DMS53 (cell line): ENCODE data around the gene HIPK2.
"Not testable (repeated sequence)": the region's sequence is repeated elsewhere in the genome, so short reads cannot be mapped to it uniquely, and the experiment has no call there.

Source experiments
- DNase-seq: peaks from one replicate; lab custom pipeline; 2025; lab: John Stamatoyannopoulos, UW

Gene HIPK2

DNA sequence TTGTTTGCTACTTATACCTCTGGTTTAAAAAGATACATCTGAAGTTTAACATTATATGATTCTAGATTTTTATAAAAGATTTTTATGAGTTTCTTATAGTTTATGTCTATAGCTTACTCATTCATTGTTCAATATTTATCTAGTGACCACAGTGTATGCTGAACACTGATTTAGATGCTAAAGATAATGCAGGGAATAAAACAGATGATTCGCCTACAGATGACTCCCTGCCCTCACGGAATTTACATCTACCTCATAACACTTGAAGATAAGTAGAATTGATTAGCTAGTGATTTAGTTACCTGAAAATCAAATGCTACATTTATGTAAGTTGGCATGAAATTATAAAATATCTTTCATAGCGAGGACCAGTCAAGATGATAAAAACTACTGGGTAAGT is 105.8 kb downstream of the HIPK2 start:
- DNase-seq: no peak

DNA sequence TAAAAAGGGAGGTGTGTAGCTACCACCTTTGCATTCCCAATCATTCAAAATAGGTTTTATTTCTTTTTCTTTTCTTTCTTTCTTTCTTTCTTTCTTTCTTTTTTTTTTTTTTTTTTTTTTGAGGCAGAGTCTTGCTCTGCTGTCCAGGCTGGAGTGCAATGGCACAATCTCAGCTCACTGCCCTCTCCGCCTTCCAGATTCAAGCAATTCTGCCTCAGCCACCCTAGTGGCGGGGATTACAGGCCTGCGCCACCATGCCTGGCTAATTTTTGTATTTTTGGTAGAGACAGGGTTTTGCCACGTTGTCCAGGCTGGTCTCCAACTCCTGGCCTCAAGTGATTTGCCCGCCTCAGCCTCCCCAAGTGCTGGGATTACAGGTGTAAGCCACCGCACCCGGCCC is 107.1 kb downstream of the HIPK2 start:
- not testable (repeated sequence) for DNase-seq

GRCh38 chr7:139669106-139670061 is 108.4 kb downstream of the HIPK2 start:
- no peak for DNase-seq

GRCh38 chr7:139667377-139667776 is 110.4 kb downstream of the HIPK2 start:
- DNase-seq: no peak

GRCh38 chr7:139666501-139666900 is 111.3 kb downstream of the HIPK2 start:
- DNase-seq: no peak

GRCh38 chr7:139664434-139664833 is 113.4 kb downstream of the HIPK2 start:
- DNase-seq: no peak

GRCh38 chr7:139663608-139664177 is 114.1 kb downstream of the HIPK2 start:
- no peak for DNase-seq

- no peak for DNase-seq
Measured at GRCh38 chr7:139661903-139662302, 115.9 kb downstream of the HIPK2 start.

DNA sequence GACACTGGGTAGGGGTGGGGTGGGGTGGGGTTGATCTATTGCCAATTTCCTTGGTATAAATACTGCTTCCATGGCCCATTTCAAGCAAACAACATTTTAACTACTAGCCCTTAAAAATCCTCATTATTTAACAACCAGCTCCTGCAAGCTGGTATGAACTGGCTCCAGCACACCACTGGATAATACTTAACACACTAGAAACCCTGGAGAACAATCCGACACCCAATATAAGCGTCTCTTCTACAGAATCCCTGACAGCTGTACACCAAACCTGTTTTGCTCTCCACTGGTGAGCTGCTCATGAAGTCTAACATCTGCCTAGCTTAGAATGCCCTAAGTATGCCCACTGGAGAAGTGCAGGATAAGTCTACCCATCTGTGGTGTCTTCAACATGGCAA is 116.8 kb downstream of the HIPK2 start:
- no peak for DNase-seq

GRCh38 chr7:139660317-139661042 is 117.3 kb downstream of the HIPK2 start:
- peak; percentile 28 for DNase-seq

DNA sequence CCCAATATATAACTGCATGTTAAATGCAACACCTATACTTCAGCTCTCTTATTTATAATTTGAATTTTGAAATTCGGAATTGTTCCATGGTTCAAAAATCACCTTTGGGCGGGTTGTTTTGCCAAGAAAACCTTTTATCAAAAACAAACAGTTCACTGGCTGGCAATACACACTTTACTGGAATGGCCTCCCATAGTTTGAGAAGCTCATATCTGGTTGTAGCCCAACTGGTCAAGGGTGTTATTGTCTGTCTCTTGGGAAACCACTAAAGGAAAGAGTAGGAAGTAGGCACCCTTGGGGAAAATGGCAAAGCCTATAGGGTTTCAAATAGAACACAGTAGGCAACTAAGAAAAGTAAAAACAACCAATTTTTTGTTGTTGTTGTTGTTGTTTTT is 117.9 kb downstream of the HIPK2 start:
- no peak for DNase-seq

DNA sequence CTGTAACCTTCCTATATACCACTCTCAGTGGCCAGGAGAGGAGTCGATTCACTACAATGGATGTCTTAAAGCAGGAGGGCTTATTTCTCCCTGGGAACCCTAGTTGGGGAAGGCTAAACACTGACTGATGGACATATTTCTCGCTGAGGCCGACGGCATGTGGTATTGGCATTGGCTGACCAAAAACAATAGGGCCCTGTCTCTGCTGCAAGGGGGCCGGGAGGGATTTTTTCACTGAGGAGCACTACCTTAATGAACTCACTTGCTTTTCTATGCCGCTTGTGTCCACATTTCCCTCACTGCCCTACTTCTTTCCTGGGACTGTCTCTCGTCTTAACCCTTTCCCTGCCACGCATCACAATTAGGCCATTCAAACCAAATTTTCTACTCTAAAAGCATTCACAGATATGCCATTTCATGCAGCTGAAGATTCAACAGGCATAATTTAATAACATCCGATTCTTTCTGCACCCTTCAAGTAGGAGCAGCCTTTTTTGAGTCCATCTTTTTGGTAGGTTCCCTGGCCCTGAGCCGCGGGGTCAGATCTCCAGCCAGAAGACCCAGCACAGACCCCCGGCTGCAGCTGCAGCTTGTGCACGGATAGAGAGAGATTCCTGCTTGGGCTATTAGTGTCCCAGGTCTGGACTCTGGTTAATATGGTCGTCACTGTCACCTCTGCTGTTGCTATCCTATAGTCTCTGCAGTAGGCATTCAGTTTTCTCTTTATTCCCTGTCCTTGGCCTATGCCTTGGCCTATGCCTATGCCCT is 118.7 kb downstream of the HIPK2 start:
- DNase-seq: no peak

DNA sequence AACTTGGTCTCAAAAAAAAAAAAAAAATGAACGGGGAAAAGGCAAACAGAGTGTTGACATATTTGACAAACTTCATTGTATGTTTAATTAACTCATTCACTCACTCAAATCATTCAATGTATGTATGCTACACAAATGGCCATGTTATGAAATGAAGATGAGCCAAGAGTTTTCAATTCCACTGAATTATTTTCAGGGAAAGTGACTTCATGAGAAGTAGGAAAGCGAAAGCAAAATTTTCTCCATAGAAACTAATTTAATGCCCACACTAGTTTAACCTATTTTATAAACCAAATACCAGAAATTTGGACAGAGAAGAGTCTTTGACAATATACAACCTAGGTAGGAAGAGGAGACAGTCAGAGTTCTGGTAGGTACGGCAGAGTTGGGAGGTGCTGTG is 119.5 kb downstream of the HIPK2 start:
- DNase-seq: no peak

GRCh38 chr7:139657725-139658124 is 120.1 kb downstream of the HIPK2 start:
- DNase-seq: no peak

GRCh38 chr7:139656387-139656786 is 121.4 kb downstream of the HIPK2 start:
- no peak for DNase-seq

GRCh38 chr7:139655305-139655704 is 122.5 kb downstream of the HIPK2 start:
- no peak for DNase-seq

- DNase-seq: no peak
Measured at GRCh38 chr7:139654276-139655181, 123.3 kb downstream of the HIPK2 start.

- DNase-seq: no peak
Measured at GRCh38 chr7:139651914-139652313, 125.9 kb downstream of the HIPK2 start.

- peak; percentile 47 for DNase-seq
Measured at GRCh38 chr7:139651308-139651707, 126.5 kb downstream of the HIPK2 start.

GRCh38 chr7:139650429-139651100 is 127.2 kb downstream of the HIPK2 start:
- DNase-seq: no peak
